ENCODE measurements around the gene TLR8. TPM values are rescaled to one million over a fixed set of nuclear protein-coding genes. Genes with fewer than 3 reads are reported as not detected.
A peak's percentile ranks its signal among the peaks of the same experiment; 100 is the strongest.

TLR8 gene
- total RNA-seq, 4 donors from 2014 or later, result 0.22 to 3.1 (median 1.9) TPM; not detected in 1

GRCh38 chrX:12965131-12965940 is 58.9 kb downstream of the TLR8 start:
- Histone ChIP-seq H3K4me3 (no peak overlapping the region), H3K27me3 (no peaks in the 10 kb centered on the region), H3K27ac (peak overlapping the region in 2 of 4 donors; percentile 2 to 9), H3K4me1 (peaks cover 0 to 20% (median 1%) of the 10 kb centered on the region in 3 donors), H3K36me3 (no peaks in the 10 kb centered on the region), H3K9me3 (no peaks in the 10 kb centered on the region)
- 71 to 82% methylated on average over 5 to 6 of the region's 6 CpGs for WGBS, 2 donors
- intact Hi-C loops (cut with DNase I), result no loop called here
- TF ChIP-seq CTCF (IDR thresholded peaks at IDR 0.05) (no peak), POLR2A (IDR thresholded peaks at IDR 0.05) (no peak)
- DNase-seq, result no peak

- no peaks in the 10 kb centered on the region for H3K9me3 ChIP-seq
- H3K4me1 ChIP-seq, result peaks cover 0 to 17% (median 2%) of the 10 kb centered on the region in 3 donors
- no peak for DNase-seq
- H3K36me3 ChIP-seq, result no peaks in the 10 kb centered on the region
- no peak overlapping the region for H3K27ac ChIP-seq
- no peaks in the 10 kb centered on the region for H3K27me3 ChIP-seq
- 53 to 92% methylated on average over 1 of the region's 1 CpG for WGBS, 2 donors
- TF ChIP-seq POLR2A (IDR thresholded peaks at IDR 0.05), result no peak
- no peak for TF ChIP-seq CTCF (IDR thresholded peaks at IDR 0.05)
- no peak overlapping the region for H3K4me3 ChIP-seq
- intact Hi-C loops (cut with DNase I), result no loop called here
Observed at GRCh38 chrX:12966151-12966550, 59.7 kb downstream of the TLR8 start.

- TF ChIP-seq CTCF (IDR thresholded peaks at IDR 0.05) (no peak), POLR2A (IDR thresholded peaks at IDR 0.05) (no peak)
- Histone ChIP-seq H3K4me3 (no peak overlapping the region), H3K27ac (peak overlapping the region in 2 of 4 donors; percentile 16 to 33), H3K36me3 (no peaks in the 10 kb centered on the region), H3K27me3 (no peaks in the 10 kb centered on the region), H3K9me3 (no peaks in the 10 kb centered on the region), H3K4me1 (peaks cover 0 to 20% (median 2%) of the 10 kb centered on the region in 3 donors)
- intact Hi-C loops (cut with DNase I), result no loop called here
- WGBS, 2 donors, result 73 to 77% methylated on average over 7 to 10 of the region's 15 CpGs
- no peak for DNase-seq
Observed at GRCh38 chrX:12967711-12968465, 61.5 kb downstream of the TLR8 start.

- peak overlapping the region; percentile 58 to 94 (median 85) for H3K27ac ChIP-seq
- WGBS, 2 donors, result 38 to 50% methylated on average over 3 to 9 of the region's 11 CpGs
- peaks cover 0 to 6% (median 0%) of the 10 kb centered on the region in 4 donors for H3K27me3 ChIP-seq
- peaks cover 0 to 19% (median 2%) of the 10 kb centered on the region in 3 donors for H3K4me1 ChIP-seq
- peak in 1 of 4 donors; percentile 20 for TF ChIP-seq POLR2A (IDR thresholded peaks at IDR 0.05)
- peak in 4 of 6 experiments; percentile 18 to 35 (median 20) for TF ChIP-seq CTCF (IDR thresholded peaks at IDR 0.05)
- DNase-seq, result no peak
- peak overlapping the region in 1 of 4 donors; percentile 6 for H3K4me3 ChIP-seq
- intact Hi-C loops (cut with DNase I), result no loop called here
- H3K9me3 ChIP-seq, result no peaks in the 10 kb centered on the region
- no peaks in the 10 kb centered on the region for H3K36me3 ChIP-seq
Observed at GRCh38 chrX:12970691-12971202, 64.3 kb downstream of the TLR8 start.
